Hematopoietic multipotent progenitor cell treated with erythropoietin and hydrocortisone succinate and interleukin-3 and kit ligand, for 6 days (in vitro differentiated cells): ENCODE measurements around the gene CRIM1.

Experiments
- DNase-seq: peaks from one replicate; pipeline ENCODE4 v3.0.0-alpha.2; 2015

The CRIM1 gene

DNA sequence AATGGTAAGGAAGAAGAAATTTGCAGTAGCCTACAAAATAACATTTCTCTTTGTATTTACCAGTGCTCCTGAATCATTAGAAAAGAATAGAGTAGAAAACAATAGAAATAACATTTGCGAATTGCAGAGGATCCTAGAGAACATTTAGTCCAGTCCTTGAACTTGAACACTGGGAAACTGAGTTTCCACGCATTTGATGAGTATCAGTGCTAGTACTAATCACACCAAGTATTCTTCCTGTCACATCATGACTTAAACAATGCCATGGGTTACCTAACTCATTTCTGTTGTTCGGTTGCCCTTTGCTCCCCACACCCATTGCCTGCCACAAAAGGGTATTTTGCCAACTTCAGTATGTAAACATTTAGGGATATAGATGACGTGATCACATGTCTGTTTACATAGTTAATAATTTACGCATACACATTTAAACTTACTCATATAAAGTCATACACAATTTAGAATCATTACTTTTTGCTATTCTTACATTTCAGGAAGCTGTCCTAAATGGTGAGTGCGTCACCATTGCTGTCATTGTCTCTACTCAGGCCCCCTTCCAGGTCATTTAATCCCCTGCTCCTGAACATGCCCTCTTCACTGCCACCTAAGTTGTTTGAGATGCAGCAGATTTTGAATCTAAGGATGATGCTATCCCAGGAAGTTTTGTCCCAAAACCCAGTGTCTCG, 42.3 kb downstream of the CRIM1 start:
- DNase-seq, result no peak

- no peak for DNase-seq
Measured at GRCh38 chr2:36399050-36399449, 43.5 kb downstream of the CRIM1 start.

- peak; percentile 23 for DNase-seq
Measured at GRCh38 chr2:36403675-36404230, 48.2 kb downstream of the CRIM1 start.

DNA sequence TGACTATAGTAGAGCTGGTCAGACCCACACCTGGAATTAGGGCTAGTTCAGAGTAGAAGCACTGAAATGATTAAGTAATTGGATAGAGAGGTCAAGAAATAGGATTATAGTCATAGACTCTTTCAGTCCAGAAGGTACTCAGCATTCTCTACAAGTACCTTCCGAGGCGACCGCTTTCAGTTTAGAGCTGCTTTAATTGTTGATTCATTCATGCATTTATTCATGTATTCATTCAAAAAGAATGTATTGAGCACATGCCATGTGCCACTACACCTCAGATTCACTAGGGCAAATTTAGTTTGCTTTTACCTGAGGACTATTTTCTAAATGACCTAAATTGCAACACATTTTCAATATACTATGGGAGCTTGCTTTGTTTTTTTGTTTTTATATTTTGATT, 48.7 kb downstream of the CRIM1 start:
- DNase-seq, result no peak

GRCh38 chr2:36404754-36405153, 49.2 kb downstream of the CRIM1 start:
- no peak for DNase-seq

- DNase-seq, result no peak
Measured at GRCh38 chr2:36405183-36405582, 49.6 kb downstream of the CRIM1 start.

DNA sequence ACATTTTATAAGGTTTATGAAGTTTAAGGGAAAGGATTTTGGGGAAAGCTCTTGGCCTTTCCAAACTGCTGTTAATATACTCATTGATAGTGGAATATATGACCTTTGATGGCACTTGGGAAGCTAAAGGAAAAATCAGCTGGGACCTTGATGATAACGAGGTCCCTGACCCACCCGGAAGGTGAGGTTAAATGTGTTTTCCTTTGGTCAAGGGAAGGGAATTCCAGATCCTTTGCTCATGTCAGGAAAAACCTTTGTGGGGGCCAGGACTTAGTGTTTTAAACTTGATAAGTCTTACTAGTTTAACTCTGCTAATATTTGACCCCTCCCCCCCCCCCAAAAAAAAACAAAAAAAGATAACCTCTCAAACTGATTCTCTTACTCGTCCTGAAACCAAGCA, 50.7 kb downstream of the CRIM1 start:
- no peak for DNase-seq

DNA sequence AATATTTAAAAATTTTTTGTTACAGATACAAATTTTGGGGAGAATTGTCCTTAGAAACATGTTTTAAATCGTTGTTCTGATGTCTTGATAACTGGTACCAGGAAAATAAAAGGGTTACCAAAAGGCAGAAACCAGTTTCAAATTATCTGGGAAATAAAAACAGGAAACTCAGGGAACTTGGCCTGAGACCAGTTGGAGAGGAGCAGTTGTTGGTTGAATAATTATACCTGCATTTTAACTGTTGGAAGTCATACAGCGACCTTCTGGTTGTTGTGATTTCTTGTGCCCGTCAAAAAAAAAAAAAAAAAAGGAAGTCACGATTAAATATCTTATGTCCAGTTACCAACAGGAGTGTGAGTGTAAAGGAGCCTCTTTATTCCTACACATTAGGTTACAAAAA, 51.8 kb downstream of the CRIM1 start:
- DNase-seq, result no peak

- no peak for DNase-seq
Measured at GRCh38 chr2:36408198-36408703, 52.7 kb downstream of the CRIM1 start.

DNA sequence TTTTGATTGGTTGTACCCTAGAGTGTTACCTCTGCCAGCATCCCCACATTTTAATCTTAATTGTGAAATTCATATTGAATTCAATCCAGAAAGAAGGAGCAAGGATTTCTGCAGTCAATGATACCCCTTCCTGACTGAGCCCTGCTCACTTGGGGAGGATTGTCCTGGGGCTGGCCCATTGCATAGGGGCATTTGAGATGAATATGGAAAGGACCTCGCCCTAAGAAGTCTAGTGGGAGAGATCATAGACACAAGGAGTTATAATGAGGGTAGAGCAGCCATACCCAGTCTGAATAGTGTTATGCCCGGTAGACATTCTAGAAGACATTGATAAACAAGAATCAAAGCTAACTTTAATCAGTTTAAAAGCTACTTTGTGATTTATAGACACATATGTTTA, 53.8 kb downstream of the CRIM1 start:
- DNase-seq, result no peak

DNA sequence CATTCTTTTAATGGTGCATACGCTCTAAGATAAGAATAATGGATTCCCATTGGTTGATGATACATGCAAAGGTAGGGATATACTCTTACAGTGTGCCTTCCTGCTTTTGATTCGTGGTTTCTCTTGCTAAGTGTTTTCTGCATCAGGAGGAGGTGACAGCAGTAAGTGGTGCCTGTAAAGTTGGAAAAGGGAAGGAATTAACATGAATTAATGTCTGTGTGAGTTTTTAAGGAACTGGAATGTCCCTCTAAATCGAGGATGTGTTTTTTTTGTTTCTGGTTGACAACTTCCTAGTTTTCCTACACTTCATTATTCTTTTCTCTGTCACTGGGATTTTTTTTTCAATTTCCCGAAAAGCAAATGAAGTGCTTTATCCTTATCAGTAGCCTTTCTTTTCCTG, 54.4 kb downstream of the CRIM1 start:
- DNase-seq, result no peak

DNA sequence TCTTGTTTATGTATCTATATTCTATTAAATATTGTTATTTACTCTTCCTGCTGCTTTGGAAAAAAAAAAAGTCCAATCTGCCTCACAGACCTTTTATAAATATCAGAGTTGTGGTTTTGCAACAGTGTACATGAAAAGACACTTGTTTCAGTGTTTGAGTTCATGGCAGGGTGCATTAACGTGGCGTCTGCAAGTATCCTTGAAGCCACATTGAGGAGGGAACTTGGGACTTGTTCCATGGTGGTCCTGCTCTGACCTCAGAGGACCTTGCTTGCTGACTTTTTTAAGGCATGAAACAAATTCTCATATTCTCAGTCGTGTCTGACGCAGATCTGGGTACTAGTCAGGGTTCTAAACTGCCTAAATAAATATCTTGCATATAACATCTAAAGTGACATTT, 55.1 kb downstream of the CRIM1 start:
- DNase-seq, result no peak

DNA sequence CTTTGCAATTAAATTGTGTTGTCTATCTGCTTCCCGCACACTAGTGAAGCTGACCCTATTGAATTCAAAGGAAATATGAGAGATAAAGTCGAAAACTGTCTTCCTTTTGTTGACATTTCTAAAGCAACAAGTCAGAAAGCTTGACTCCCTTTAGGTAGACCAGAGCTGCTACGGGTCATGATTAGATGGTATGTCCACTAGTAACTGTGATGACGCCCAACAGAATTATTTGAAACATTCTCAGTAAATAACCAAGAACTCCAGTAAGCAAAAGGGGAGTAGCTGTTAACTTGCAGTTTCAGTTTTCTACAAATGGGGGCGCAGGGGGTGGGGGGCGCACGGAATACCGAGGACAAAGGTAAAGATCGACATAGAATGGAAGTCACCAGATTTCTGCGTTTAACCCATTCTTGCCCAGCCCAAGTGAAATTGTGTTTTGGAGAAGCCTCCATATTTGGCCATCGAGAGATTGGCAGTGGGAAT, 56.4 kb downstream of the CRIM1 start:
- no peak for DNase-seq

DNA sequence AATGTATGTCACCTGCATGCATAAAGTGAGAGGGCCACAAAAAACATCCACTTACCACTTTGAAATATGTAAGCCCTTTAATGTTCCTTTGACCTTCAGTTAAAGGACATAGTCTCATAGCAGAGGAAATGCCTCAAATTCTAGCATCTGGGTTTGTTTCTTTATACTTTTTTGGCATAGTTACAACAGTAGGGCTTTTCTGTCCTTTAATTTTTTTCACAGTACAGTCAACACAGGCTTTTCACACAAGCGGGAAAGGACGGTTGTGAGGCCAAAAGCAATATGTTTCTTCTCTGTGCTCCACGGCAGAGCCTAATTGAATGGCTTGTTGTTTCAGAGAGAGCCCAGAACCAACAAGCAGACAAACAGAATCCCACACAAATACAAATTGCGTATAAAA, 57.6 kb downstream of the CRIM1 start:
- no peak for DNase-seq

DNA sequence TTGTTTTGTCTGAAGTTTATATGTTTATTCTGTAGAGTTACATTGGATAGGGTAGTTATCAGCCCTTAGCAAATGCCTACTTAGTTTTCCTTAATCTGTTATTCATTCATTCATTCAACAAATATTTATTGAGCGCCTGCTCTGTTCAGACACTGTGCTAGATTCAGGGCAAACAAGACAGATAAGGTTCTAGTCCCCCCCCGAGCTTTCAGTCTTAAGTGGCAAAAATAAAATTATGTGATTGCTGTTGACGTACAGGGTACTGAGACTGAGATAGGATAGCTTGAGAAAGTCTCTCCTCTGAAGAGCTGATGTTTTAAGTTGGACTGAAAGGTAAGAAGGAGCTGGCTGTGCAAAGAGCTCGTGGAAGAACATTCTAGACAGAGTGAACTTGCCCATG, 58.7 kb downstream of the CRIM1 start:
- no peak for DNase-seq

DNA sequence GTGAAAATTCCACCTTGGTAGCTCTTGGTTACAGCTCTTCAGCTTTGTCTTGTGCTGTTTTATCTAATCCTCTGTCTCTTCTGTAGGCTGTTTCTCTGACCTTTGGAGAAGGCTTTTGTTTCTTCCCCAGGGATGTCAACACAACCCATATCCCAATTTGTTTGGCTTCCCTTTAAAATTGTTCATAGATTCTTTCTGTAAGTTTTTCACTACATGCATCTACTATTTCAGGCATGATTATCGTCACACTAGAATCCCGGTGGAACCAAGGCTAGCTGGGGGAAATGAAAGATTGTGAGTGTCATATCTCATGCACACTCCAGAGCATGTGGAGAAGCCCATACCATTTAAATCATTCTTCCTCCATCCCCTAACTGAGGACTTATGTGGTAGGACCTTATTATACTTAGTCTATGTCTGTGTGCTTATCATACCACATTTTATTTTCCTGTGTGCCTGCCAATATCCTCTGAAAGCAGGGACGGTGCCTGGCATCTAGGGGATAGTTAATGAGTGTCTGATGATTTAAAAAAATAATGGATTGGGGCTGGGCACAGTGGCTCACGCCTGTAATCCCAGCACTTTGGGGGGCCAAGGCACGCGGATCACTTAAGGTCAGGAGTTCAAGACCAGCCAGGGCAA, 59.9 kb downstream of the CRIM1 start:
- DNase-seq, result no peak

- DNase-seq, result no peak
Measured at GRCh38 chr2:36416370-36417165, 61.0 kb downstream of the CRIM1 start.

GRCh38 chr2:36420569-36421181, 65.1 kb downstream of the CRIM1 start:
- no peak for DNase-seq

GRCh38 chr2:36421379-36421778, 65.8 kb downstream of the CRIM1 start:
- no peak for DNase-seq

- no peak for DNase-seq
Measured at GRCh38 chr2:36423172-36423571, 67.6 kb downstream of the CRIM1 start.

DNA sequence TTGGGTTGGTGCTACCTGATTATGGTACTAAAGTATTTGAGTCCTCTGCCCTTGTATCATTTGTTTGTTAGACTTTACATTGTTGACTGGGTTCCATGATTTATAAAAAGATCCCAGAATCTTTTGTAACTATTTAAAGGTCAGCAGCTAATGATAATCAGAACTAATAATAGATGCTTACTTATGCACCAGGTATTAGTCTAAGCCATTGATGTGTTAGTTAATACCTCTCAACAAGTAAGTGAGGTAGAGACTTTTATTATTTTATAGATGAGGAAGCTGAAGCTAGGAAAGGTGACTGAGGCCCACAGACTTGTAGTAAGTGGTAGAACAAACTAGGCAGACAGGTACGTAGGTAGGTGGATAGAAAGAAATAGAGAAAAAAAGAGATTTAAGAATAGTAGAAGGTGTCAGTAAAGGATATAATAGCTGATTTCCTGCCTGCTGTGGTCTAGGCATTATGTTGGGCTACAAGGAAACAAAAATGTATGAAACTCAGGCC, 68.1 kb downstream of the CRIM1 start:
- DNase-seq, result no peak

DNA sequence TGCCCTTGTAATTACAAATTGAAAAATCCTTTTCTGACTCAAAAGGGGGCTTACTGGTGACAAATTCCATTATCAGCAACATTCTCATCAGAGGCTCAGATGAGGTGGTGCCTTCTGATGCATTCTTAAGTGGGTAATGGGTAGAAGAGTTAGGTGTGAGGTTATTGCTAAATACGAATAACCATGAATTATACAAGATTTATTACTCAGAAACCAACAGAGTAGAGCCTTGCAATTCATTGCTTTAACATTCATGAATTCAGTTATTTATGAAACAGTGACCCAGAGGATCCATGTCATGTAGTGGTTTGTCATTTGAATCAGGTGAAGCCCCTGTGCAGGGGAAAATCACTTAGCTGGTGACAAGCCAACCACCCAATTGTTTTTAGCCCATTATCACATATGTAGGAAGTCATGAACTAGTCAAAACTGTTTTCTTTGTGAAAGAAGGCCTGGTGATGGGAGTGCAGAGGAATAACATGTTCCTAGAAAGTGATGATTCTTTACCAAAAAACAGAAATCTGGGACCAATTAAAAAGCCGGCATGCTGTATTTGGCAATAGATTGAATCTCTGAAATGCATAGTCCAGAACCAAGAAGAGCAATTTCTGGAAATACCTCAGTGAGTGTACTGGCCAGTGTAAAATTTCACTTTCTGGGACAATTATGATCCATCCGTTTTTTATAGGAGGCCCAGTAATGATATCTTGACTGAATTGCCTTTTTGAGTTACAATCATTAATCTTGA, 70.2 kb downstream of the CRIM1 start:
- no peak for DNase-seq
